ENCODE measurements around the gene LRRC2. TPM values are rescaled to one million over a fixed set of nuclear protein-coding genes. Genes with fewer than 3 reads are reported as not detected.
"Not testable (repeated sequence)": the region's sequence is repeated elsewhere in the genome, so short reads cannot be mapped to it uniquely, and the experiment has no call there.

Gene LRRC2
- total RNA-seq, 1 donor from 2014 or later, result not detected

DNA sequence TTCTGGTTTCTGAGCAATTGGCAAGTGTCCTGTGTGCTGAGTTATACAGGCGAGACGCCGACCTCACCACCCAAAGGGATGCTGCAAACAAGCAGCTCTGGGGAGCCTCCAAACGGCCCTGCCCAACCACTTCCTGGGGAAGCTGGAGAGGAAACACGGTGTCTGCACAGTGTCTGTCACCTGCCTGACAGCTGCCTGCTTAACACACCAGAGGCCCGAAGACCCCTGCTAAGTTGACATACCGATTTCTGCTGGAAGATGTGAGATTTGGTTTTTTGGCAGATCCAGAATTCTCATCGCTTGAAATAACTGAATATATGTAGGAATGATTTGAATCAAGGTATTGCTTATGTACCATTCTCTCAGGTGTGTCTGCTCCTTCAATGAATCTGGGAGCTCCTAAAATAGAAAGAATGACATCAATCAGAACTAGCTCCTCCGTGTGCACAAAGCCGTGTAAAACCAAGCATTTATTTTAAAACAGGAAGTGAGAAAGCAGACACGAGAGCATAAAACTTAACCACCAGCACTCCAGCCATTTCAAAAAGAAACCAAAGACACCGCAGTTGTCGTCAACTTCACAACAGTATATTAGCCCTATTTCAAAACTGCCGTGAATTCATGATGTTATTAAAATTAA, 27.2 kb downstream of the LRRC2 start:
- TF ChIP-seq, protein P1, sequence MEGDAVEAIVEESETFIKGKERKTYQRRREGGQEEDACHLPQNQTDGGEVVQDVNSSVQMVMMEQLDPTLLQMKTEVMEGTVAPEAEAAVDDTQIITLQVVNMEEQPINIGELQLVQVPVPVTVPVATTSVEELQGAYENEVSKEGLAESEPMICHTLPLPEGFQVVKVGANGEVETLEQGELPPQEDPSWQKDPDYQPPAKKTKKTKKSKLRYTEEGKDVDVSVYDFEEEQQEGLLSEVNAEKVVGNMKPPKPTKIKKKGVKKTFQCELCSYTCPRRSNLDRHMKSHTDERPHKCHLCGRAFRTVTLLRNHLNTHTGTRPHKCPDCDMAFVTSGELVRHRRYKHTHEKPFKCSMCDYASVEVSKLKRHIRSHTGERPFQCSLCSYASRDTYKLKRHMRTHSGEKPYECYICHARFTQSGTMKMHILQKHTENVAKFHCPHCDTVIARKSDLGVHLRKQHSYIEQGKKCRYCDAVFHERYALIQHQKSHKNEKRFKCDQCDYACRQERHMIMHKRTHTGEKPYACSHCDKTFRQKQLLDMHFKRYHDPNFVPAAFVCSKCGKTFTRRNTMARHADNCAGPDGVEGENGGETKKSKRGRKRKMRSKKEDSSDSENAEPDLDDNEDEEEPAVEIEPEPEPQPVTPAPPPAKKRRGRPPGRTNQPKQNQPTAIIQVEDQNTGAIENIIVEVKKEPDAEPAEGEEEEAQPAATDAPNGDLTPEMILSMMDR (IDR thresholded peaks at IDR 0.05), result no peak
- Mint-ChIP-seq H3K9me3 (no peaks in the 10 kb centered on the region), H3K27me3 (peaks cover 2% of the 10 kb centered on the region), H3K4me3 (peak overlapping the region; percentile 65), H3K36me3 (ENCODE audit: low read depth) (no peaks in the 10 kb centered on the region), H3K4me1 (peaks cover 71% of the 10 kb centered on the region), H3K27ac (peak overlapping the region; percentile 90)
- ChIA-PET POLR2A (interaction anchor here (0.5 to 3.2 kb wide), 19 partner anchors 8 to 822 kb away, joined by 3 to 23 read pairs (median 6); partner anchors contain the start of gene RTP3), CTCF (interaction anchor here (1.1 to 6.8 kb wide), 7 partner anchors 13 to 91 kb away, joined by 3 to 101 read pairs (median 5); no protein-coding TSS in a partner anchor)
- DNase-seq (peak; percentile 70), ATAC-seq (ENCODE audit: low read depth) (peak; percentile 86)
- intact Hi-C loops (cut with micrococcal nuclease), result loop anchor here (1.0 to 10.0 kb wide), 12 partner anchors 11 to 744 kb away; partner anchors contain the start of genes CCDC12, FYCO1, KIF9 and KLHL18

DNA sequence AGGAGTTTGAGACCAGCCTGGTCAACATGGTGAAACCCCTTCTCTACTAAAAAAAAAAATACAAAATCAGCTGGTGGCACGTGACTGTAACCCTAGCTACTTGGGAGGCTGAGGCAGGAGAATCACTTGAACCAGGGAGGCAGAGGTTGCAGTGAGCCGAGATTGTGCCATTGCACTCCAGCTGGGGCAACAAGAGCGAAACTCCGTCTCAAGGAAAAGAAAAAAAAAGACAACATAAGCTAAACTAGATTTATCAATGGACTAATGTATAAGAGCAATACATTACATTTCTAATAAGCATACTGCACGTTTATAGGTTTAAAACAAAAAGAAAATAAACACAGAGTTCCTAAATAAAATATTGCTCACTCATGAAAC, 27.7 kb downstream of the LRRC2 start:
- POLR2A ChIA-PET, result interaction anchor here (0.5 to 3.2 kb wide), 16 partner anchors 10 to 706 kb away, joined by 3 to 23 read pairs (median 6); partner anchors contain the start of gene RTP3
- ATAC-seq (ENCODE audit: low read depth), result not testable (repeated sequence)
- H3K4me1 Mint-ChIP-seq, result peaks cover 71% of the 10 kb centered on the region

DNA sequence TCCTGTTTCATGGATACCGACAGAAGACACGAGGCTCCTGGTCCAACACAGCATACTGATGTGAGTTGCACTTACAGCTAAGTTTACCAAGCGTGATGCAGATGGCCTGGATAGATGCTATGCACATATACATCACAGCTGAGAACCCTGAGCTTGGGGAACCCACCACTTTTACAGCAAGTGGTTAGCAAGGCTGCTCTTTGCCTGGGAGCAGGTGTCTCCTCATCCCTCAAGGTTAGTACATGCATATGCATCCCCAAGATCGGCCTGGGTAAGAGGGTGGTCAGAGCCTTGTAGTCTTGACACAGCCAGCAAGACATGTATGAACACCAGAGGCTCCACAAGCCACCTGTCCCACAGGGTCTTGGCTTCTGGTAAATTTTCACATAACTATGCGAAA, 28.3 kb downstream of the LRRC2 start:
- peaks cover 68% of the 10 kb centered on the region for H3K4me1 Mint-ChIP-seq
- peaks cover 2% of the 10 kb centered on the region for H3K27me3 Mint-ChIP-seq
- H3K36me3 Mint-ChIP-seq (ENCODE audit: low read depth), result no peaks in the 10 kb centered on the region
- H3K9me3 Mint-ChIP-seq, result no peaks in the 10 kb centered on the region
- intact Hi-C loops (cut with micrococcal nuclease), result loop anchor here (2.0 to 10.0 kb wide), 8 partner anchors 17 to 745 kb away; partner anchors contain the start of genes CCDC12, FYCO1, KIF9 and KLHL18
- peak overlapping the region; percentile 90 for H3K27ac Mint-ChIP-seq
- no peak for DNase-seq
- peak overlapping the region; percentile 65 for H3K4me3 Mint-ChIP-seq
- POLR2A ChIA-PET, result interaction anchor here (1.0 to 3.2 kb wide), 4 partner anchors 9 to 92 kb away, joined by 4 to 13 read pairs (median 7); no protein-coding TSS in a partner anchor
- no peak for ATAC-seq (ENCODE audit: low read depth)
- TF ChIP-seq, protein P1 (IDR thresholded peaks at IDR 0.05), result no peak
- CTCF ChIA-PET, result interaction anchor here (1.1 to 6.8 kb wide), 6 partner anchors 21 to 88 kb away, joined by 3 to 101 read pairs (median 8); no protein-coding TSS in a partner anchor

More for the DNA sequence above, 27.7 kb downstream of the LRRC2 start:
- Mint-ChIP-seq H3K27ac (peak overlapping the region; percentile 90), H3K4me3 (peak overlapping the region; percentile 65)
- not testable (repeated sequence) for DNase-seq; H3K27me3 Mint-ChIP-seq; H3K36me3 Mint-ChIP-seq (ENCODE audit: low read depth); H3K9me3 Mint-ChIP-seq
- CTCF ChIA-PET, result interaction anchor here (1.1 to 6.8 kb wide), 8 partner anchors 13 to 91 kb away, joined by 3 to 101 read pairs (median 4); no protein-coding TSS in a partner anchor
- intact Hi-C loops (cut with micrococcal nuclease), result loop anchor here (2.0 to 10.0 kb wide), 7 partner anchors 34 to 744 kb away; partner anchors contain the start of genes CCDC12, FYCO1, KIF9 and KLHL18

DNA sequence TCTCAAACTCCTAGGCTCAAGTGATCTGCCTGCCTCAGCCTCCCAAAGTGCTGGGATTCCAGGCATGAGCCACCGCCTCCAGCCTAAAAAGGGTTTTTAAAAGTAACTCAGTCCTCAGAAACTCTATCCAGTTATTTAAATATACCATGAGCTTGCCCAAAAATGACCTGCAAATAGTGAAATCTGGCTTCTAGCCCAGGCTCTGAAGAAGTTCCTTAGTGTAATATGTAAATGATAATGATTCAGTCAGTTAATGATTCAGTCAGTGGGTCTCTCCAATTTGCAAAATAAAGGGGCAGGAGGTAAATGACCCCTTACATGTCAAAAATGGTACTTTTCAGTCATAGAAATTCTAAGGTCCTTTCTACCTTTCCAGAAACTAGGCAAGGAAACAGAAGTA, 28.8 kb downstream of the LRRC2 start:
- intact Hi-C loops (cut with micrococcal nuclease), result loop anchor here (2.0 to 10.0 kb wide), 4 partner anchors 17 to 693 kb away; partner anchors contain the start of genes CCDC12, FYCO1, LZTFL1 and NBEAL2
- Mint-ChIP-seq H3K36me3 (ENCODE audit: low read depth) (no peaks in the 10 kb centered on the region), H3K27me3 (peaks cover 2% of the 10 kb centered on the region), H3K27ac (peak overlapping the region; percentile 65), H3K4me1 (peaks cover 65% of the 10 kb centered on the region), H3K9me3 (no peaks in the 10 kb centered on the region), H3K4me3 (no peak overlapping the region)
- TF ChIP-seq, protein P1 (IDR thresholded peaks at IDR 0.05), result no peak
- ATAC-seq (ENCODE audit: low read depth) (no peak), DNase-seq (no peak)
- ChIA-PET POLR2A (interaction anchor here (3.2 kb wide), 1 partner anchor 9 kb away, joined by 13 read pairs; no protein-coding TSS in a partner anchor), CTCF (interaction anchor here (1.1 to 6.8 kb wide), 4 partner anchors 21 to 54 kb away, joined by 3 to 101 read pairs (median 22); no protein-coding TSS in a partner anchor)

DNA sequence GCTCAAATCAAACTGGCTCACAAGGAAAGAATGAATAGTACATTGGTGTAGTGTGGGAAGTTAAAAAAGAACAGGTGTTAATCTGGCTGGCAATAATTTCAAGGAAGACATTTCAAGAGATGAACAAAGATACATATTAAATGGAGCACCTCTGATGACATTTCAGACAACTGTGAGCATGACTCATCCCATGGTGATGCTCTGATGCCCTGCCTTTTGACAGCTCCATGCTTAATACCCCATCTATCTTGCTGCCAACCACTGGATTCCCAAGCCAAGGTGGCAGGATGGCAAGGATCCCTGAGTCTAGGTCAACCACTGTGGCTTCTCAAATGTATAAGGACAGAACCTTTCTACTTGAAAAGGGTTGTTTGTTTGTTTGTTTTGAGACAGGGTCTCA, 29.3 kb downstream of the LRRC2 start:
- Mint-ChIP-seq H3K4me1 (peaks cover 59% of the 10 kb centered on the region), H3K36me3 (ENCODE audit: low read depth) (no peaks in the 10 kb centered on the region), H3K27ac (peak overlapping the region; percentile 65), H3K27me3 (peaks cover 2% of the 10 kb centered on the region), H3K9me3 (no peaks in the 10 kb centered on the region), H3K4me3 (peak overlapping the region; percentile 44)
- intact Hi-C loops (cut with micrococcal nuclease), result loop anchor here (2.0 to 10.0 kb wide), 4 partner anchors 16 to 692 kb away; partner anchors contain the start of genes CCDC12, FYCO1, LZTFL1 and NBEAL2
- ChIA-PET POLR2A (interaction anchor here (3.2 kb wide), 1 partner anchor 8 kb away, joined by 13 read pairs; no protein-coding TSS in a partner anchor), CTCF (interaction anchor here (4.6 to 6.8 kb wide), 2 partner anchors 22 to 47 kb away, joined by 35 to 101 read pairs; no protein-coding TSS in a partner anchor)
- no peak for ATAC-seq (ENCODE audit: low read depth)
- DNase-seq, result no peak
- TF ChIP-seq, protein P1 (IDR thresholded peaks at IDR 0.05), result no peak

All from activated B cell treated with CpG ODN at 0.5 μM for 24 hours (primary cell).